Measurements from ENCODE around the gene B4GALT2. TPM values are rescaled to one million over a fixed set of nuclear protein-coding genes. Genes with fewer than 3 reads are reported as not detected.

Gene B4GALT2
- total RNA-seq, 1 experiment from 2014 or later, result 95.8 TPM

GRCh38 chr1:43987159-43987902 lies 8.3 kb downstream of the B4GALT2 start:
- peaks cover 15% of the 10 kb centered on the region for H3K36me3 ChIP-seq
- H3K27me3 ChIP-seq, result no peaks in the 10 kb centered on the region
- H3K9me3 ChIP-seq, result no peaks in the 10 kb centered on the region
- no peak for DNase-seq
- H3K4me3 ChIP-seq, result no peak overlapping the region

- Histone ChIP-seq H3K36me3 (peaks cover 9% of the 10 kb centered on the region), H3K27me3 (no peaks in the 10 kb centered on the region)
- no peak for DNase-seq
These were observed 11.5 kb downstream of the B4GALT2 start for GRCh38 chr1:43990271-43991199.

GRCh38 chr1:43991200-43991475 lies 12.1 kb downstream of the B4GALT2 start:
- Histone ChIP-seq H3K9me3 (no peaks in the 10 kb centered on the region), H3K4me3 (peak overlapping the region; percentile 64), H3K36me3 (peaks cover 3% of the 10 kb centered on the region), H3K27me3 (no peaks in the 10 kb centered on the region)
- no peak for DNase-seq

More at GRCh38 chr1:43990271-43991199, 11.5 kb downstream of the B4GALT2 start:
- Histone ChIP-seq H3K9me3 (no peaks in the 10 kb centered on the region), H3K4me3 (peak overlapping the region; percentile 64)

DNA sequence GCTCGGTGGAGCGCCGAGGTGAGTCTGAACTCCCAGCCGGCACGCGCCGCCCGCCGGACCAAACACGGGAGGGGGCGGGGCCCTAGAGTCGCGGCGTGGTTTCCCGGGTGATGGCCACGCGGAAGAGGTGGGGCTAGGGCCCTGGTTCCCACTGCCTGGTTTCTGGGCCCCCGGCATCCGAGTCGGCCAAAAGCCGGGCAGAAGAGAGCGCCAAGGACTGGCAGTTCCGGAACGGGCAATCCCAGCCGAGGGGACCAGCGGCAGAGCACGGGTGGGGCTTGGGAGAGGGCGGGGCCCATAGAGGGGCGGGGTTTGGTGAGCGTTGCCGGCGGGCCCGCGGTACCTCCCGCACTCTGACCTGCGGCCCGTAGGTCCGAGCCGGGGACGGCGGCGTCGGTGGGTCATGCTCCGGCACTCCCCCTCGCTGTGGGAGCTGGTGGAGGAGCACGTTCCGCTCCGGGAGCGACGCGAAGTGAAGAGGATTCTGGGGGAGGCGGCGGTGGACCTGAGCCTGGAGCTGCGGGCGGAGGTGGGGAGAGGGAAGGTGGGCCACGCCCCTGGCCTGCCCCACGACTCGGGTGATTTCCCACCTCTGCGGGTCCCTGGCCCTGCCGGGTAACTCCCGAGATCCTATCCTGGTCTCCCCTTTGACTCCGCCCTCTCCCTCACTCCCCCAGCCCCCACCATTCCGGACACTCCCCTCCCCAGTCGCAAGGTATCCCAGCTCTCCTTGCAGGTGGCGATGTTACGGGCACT lies 12.6 kb downstream of the B4GALT2 start, which contains the start of gene CCDC24:
Gene CCDC24 (plus strand): TSS at position 124 of the 756 bp plus-strand sequence. CDS start 280 bp downstream, at position 404.
- H3K36me3 ChIP-seq, result no peaks in the 10 kb centered on the region; the same call in none of the 2 replicates

DNA sequence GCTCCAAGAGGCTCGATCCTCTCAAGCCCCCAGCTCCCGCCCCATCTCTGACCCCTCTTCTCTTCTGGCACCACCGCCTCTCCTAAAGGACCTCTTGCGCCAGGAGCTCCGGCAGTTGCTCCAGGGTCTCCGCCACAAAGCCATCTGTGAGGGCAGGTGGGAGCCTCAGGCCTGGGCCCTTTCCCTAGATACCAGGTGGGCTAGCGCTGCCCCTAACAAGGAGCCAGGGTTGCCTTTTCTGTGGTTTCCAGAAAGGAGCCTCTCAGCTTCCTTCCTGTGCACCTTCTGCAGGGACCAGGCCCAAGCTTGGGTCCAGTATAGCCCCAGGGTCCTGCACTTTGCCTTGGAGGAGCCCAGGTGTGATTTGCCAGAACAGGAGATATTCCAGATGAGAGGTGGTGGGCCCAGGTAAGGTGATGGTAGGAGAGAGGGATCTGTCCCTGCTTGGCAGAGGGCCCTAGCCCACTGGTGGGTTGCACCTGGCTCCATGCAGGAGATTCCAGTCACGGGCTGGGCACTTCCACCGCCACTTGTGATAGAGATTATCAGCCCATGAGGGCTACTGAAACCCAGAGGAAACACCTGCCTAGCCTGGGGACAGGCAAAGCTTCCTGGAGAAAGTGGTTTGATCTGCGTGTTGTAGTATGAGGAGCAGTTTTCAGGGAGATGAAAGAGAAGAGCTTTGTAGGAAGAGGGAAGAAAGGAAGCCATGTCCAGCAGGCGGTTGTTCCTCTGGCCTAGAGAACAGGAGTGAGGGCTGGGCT lies 13.4 kb downstream of the B4GALT2 start:
- no peak for DNase-seq
- H3K36me3 ChIP-seq, result no peaks in the 10 kb centered on the region; the same call in 1 of the 2 replicates
- H3K9me3 ChIP-seq, result no peaks in the 10 kb centered on the region
- H3K27me3 ChIP-seq, result no peaks in the 10 kb centered on the region
- H3K4me3 ChIP-seq, result peak overlapping the region; percentile 64

More for the DNA sequence above, 12.6 kb downstream of the B4GALT2 start, which contains the start of gene CCDC24:
- DNase-seq, result peak; percentile 92
- Histone ChIP-seq H3K27me3 (no peaks in the 10 kb centered on the region), H3K9me3 (no peaks in the 10 kb centered on the region), H3K4me3 (peak within 1 kb of the TSS; percentile 64)

DNA sequence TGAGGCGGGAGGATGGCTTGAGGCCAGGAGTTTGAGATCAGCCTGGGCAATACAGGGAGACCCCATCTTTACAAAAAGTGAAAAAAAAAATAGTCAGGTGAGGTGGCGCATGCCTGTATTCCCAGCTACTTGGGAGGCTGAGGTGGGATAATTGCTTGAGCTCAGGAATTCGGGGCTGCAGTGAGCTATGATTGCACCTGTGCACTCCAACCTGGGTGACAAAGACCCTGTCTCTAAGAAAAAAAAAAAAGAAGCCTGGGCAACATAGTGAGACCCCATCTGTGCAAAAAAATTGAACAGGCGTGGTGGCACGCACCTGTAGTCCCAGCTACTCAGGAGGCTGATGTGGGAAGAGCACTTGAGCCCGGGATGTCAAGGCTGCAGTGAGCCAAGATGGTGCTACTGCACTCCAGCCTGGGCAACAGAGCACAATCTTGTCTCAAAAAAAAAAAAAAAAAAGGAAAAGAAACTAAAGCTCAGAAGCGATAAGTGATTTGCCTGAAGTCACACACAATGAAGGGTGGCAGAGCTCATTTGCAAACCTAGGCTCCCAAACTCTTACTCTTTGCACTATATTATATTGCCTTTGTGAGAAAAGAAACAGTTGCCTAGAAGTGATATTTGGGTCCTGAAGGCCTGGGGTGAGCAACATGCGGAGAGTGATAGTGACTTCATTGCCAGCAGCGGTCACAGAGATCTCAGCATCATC lies 14.3 kb downstream of the B4GALT2 start:
- Histone ChIP-seq H3K27me3 (no peaks in the 10 kb centered on the region), H3K9me3 (no peaks in the 10 kb centered on the region), H3K36me3 (no peaks in the 10 kb centered on the region), H3K4me3 (no peak overlapping the region)
- DNase-seq, result no peak

DNA sequence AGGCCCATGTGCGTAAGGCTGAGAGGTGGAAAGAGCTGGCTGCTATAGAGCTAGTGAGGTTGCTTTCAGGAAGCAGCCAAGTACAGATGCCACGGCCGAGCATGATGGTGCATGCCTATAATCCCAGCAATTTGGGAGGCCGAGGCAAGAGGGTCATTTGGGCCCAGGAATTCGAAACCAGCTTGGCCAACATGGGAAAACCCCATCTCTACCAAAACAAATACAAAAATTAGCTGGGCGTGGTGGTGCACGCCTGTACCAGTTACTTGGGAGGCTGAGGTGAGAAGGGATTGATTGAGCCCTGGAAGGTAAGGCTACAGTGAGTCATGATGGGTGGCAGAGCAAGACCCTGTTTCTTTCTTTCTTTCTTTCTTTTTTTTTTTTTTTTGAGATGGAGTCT lies 15.1 kb downstream of the B4GALT2 start:
- H3K9me3 ChIP-seq, result no peaks in the 10 kb centered on the region
- H3K36me3 ChIP-seq, result no peaks in the 10 kb centered on the region
- H3K27me3 ChIP-seq, result no peaks in the 10 kb centered on the region
- DNase-seq, result no peak
- H3K4me3 ChIP-seq, result no peak overlapping the region

DNA sequence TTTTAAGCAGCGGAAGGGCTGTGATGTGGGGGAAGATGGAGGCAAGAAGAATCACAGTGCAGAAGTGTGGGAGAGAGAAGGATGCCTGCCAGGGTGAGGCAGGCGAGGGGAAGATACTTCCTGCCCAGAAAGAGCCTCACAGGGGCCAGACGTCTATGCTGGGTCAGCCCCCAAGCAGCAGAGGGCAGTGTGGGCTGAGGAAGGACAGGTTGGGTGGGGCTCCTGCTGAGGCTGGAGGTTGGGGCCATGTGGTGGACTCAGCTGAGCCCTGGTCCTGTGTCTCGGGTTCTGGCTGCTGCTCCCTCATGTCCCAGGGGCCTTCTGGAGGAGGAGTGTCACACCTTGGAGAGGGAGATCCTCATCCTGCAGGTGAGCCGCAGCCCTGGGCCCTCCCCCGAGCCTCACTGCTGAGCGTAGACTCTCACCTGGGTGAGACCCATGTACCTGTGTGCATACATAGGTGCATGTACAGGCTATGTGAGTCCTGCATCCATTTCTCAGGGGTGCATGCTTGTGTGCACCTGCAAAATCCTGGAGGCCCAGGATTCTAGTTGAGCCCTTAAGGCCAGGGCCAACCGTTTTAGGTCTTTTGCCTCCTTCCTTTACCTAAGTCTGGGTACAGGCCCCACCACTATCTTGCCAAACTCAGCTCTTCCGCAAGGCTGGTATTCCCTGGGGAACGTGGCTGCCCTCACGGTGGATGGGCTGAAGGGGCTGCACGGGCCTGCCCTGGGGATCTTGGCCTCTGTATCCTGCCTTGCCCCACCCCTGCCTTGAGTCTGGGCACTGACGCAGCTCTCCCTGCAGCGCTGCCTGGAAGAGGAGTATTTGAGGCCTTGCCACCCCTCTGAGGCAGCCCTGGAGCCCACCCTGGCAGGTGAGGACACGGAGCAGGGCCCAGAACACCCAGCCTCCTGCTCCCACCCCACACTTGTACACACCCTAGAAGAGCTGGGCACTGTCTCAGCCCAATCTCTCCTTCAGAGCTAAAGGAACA lies 16.1 kb downstream of the B4GALT2 start:
- Histone ChIP-seq H3K36me3 (0 out of 2 replicates have a peak, but pooled peaks cover 2% of the 10 kb centered on the region), H3K9me3 (no peaks in the 10 kb centered on the region), H3K4me3 (no peak overlapping the region), H3K27me3 (no peaks in the 10 kb centered on the region)
- peak; percentile 41 for DNase-seq

- Histone ChIP-seq H3K27me3 (no peaks in the 10 kb centered on the region), H3K9me3 (no peaks in the 10 kb centered on the region), H3K36me3 (0 out of 2 replicates have a peak, but pooled peaks cover 2% of the 10 kb centered on the region), H3K4me3 (no peak overlapping the region)
- no peak for DNase-seq
These were observed 17.1 kb downstream of the B4GALT2 start for GRCh38 chr1:43995984-43996732.

- H3K36me3 ChIP-seq, result 0 out of 2 replicates have a peak, but pooled peaks cover 2% of the 10 kb centered on the region
- no peak overlapping the region for H3K4me3 ChIP-seq
- H3K9me3 ChIP-seq, result no peaks in the 10 kb centered on the region
- no peak for DNase-seq
- no peaks in the 10 kb centered on the region for H3K27me3 ChIP-seq
These were observed 17.7 kb downstream of the B4GALT2 start for GRCh38 chr1:43996733-43997115.

- Histone ChIP-seq H3K27me3 (no peaks in the 10 kb centered on the region), H3K36me3 (0 out of 2 replicates have a peak, but pooled peaks cover 2% of the 10 kb centered on the region)
These were observed 18.4 kb downstream of the B4GALT2 start for GRCh38 chr1:43997295-43997999.

DNA sequence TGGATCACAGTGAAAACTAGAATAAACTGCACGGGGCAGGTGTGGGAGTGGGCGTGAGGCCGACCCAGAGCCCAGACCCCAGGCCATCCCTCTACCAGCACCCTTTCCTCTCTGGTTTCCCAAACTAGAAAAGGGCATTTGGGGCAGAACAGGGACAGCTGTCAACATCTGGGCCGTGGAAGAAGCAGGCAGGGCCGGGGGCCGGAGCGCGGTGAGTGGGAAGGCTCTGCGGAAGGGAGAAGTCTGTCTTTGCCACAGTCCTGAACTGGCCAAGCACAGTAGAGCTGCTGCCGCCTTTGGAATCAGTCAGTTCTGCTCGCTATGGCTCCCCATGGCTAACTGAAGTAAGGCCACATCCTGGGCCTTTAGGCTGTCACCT lies 19.0 kb downstream of the B4GALT2 start:
- Histone ChIP-seq H3K9me3 (no peaks in the 10 kb centered on the region), H3K4me3 (no peak overlapping the region), H3K27me3 (no peaks in the 10 kb centered on the region), H3K36me3 (0 out of 2 replicates have a peak, but pooled peaks cover 2% of the 10 kb centered on the region)
- DNase-seq, result no peak

More at GRCh38 chr1:43997295-43997999, 18.4 kb downstream of the B4GALT2 start:
- DNase-seq, result no peak
- H3K9me3 ChIP-seq, result no peaks in the 10 kb centered on the region
- no peak overlapping the region for H3K4me3 ChIP-seq

GRCh38 chr1:43999455-43999854 lies 20.4 kb downstream of the B4GALT2 start:
- 0 out of 2 replicates have a peak, but pooled peaks cover 2% of the 10 kb centered on the region for H3K36me3 ChIP-seq
- H3K27me3 ChIP-seq, result no peaks in the 10 kb centered on the region
- no peak overlapping the region for H3K4me3 ChIP-seq
- H3K9me3 ChIP-seq, result no peaks in the 10 kb centered on the region
- no peak for DNase-seq
